Renal cortex interstitium (tissue), 11 donors: ENCODE measurements around the gene DNAJB8. TPM values are rescaled to one million over a fixed set of nuclear protein-coding genes. Genes with fewer than 3 reads are reported as not detected.

ENCODE experiments used
- DNase-seq, 11 donors: peaks; one replicate each; pipeline ENCODE4 v3.0.0-alpha.2; 2013; ENCODE audit warnings: low read depth in 9 of 11, low spot score in 4 of 11; ENCODE audit errors: extremely low read depth in 1 of 11
- polyA plus RNA-seq, 3 donors: library from polyadenylated mRNA; unstranded; fragments of 120-200 nt; gene quantifications; one replicate each; pipeline ENCODE4 v1.2.1, GENCODE V29; 2013; ENCODE audit not compliant: insufficient read length in 3 of 3

The DNAJB8 gene
- polyA plus RNA-seq, 3 donors: not detected

DNA sequence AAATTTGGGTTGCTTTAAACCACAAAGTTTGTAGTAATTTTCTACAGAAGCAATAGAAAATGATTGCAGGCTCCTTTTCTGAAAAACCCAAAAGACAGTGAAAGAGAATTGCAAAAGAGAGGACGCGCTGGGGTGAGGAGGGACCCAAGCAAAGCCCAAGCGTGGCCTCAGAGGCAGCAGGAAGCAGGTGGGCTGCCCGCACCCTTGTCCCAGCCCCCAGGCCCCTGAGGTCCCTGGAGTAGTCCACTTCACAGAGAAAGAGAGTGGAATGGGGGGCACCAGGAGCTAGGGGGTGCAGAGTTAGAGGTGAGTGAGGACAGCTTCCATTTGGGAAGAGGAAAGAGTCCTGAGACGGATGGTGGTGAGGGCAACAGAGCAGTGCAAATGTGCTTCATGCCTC lies 11.6 kb downstream of the DNAJB8 start:
- no peak for DNase-seq

DNA sequence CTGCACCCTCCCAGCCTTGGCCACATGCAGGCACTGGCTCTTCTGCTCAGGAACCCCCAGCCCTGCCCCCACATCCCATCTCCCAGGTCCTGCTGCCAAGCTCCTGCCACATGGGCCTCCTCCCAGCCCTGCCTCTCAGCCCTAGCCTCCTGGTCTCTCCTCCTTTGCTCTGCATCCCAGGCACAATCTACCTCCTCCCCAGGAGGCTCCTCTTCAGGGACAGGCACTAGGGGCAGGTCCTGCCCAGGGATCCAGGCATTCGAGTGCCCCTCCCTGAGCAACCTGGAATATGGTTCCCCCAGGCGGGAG lies 12.4 kb downstream of the DNAJB8 start:
- DNase-seq: no peak

DNA sequence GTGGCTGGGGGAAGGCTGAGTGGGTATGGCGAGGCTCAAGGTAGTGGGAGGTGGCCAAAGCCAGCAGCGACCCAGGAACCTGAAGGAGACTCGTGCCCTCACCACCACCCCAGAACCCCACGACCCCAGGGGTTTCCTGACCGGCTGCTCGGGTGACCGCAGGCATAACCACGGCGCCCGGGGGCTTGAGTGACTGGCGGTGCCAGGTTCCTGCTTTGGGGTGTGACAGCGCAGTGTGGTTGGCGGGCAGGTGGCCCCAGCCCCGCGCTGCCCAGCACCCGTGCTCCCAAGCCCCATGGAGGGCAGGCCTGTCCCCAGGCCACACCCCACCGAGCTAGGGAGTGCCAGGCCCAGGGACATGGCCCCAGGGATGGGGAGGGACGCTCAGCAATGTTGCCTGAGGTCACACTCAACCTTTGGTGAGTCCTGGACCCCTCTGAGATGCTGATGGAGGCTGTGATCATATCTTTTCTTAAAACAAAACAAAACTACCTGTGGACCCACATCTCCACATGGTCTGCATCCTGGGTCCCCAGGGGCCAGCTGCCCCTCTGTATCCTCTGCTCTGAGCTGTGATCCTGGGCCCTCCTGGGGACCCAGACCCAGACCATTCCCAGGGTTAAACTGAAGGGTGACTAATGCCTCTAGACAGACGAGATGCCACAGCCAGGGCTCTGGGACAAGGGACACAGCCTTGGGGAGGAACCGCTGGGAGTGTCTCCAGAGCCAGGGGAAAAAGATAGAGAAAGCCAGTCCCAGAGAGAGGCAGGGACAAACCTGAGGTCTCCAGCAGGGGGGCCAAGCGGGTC lies 13.0 kb downstream of the DNAJB8 start:
- DNase-seq: no peak

DNA sequence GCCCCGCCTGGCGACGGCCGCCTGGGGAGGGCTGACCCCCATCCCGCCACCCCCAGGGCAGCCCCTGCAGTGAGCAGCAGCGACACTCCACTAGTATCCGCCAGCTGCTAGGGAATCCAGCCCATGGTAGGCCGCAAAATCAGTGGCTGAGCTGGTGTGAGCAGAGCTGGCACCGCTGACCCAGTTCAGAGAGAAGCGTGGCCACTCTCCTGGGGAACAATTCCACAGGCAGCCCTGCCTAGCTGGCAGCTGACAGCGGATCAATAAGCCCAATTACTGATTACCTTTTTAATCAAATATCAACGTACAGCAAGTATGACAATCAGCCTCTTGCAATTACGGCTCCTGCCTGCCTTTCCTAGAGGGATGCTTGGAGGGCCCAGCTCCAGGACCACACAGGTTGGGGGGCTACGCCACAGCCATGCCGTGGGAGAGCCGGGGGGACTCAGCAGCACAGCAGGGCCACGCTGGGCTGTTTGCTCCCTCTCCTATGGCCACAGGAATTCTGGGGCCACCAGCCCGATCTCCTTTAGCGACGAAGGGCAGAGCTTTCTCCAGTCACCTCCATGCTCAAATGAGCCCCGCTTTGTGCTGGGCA lies 13.9 kb downstream of the DNAJB8 start:
- no peak for DNase-seq

DNA sequence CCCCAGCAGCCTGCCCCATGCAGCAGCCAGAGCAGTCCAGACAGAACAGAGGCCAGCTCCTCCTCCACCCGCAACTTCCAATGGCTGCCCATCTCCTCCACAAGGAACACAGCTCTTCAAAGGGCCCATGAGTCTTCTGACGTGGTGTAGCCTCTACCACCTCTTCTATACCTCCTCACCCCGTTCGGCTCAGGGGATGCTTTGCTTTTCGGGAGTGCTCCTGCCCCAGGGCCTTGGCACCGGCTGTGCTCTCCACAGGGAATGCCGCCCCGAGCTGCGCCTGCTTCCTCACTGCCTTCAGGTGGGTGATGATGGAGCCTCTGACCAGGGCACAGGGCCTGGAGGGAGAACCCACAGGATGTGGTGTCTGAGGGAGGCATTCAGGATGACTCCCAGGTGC lies 14.6 kb downstream of the DNAJB8 start:
- DNase-seq: no peak

DNA sequence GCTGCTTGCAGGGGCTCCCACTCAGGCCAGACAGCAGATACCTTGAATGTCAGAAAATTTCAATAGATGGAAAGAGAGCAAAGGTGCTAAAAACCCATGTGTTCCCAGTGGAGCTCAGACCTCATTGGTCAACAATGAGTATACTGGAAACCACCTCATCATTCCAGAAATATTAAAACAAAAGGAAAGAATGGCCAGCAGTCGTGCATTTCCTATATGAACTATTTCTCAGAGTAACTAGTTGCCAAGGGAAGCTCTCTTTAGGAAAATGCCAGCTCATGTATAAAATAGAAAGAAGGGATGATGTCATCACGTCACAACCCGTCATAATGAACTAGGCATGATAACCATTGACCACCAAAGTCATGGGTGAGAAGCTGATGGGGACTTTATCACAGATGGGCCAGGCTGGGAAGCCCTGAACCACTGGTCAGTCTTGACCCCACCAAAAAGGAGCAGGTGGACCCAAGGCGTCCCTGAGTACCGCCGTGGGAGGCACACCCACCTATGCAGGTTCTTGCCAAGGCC lies 17.5 kb downstream of the DNAJB8 start:
- no peak for DNase-seq

DNA sequence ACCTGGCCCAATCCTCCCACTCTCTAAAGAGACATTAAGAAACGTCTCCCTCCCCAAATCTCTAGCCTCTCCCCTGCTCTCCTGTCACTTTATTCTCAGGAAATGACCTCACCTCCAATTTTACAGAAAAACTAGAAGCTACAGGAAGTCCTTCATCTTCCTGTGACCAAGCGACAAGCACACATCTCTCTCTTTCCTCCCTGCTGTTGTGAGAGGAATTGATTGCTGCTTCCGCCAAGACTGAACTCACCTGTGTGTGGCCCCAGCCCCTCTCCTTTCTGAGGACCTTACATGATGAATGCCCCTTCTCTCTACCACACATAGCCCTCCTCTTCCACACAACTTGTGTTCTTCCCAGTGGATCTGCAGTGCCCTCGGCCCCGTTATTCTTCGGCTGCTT lies 18.2 kb downstream of the DNAJB8 start:
- no peak for DNase-seq

DNA sequence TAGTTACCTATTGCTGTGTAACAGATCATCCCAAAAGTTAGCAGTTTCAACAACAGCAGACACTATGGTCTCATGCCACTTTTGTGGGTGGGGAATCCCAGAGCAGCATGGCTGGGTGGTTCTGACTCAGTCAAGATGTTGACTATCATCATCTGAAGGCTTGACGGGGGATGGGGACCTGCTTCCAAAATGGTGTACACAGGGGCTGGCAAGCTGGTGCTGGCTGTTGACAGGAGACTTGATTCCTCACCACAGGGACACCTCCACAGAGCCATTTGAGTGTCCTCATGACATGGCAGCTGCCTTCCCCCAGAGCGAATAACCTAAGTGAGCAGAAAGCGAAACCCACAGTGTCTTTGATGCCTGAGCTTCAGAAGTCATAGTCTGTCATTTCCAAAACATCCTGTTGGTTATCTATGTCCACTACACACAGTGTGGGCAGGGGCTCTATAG lies 19.1 kb downstream of the DNAJB8 start:
- no peak for DNase-seq

DNA sequence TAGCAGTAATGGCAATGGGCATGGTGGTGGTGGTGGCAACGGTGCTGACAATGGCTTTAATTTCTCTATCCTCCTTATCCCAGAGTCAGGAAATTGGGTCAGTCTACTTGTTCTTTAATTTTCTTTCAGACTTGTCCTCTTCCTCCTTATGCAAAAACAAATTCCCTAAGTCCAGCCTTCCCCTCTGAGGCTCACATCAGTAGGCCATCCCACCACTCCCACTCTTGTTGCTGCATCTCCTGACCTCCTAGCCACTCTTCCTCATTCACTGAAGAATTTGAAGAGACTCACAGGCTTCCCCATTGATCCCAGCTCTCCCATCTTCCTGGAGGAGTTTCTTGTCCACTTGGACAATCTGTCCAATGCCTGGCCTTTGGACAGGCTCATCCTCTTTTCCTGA lies 19.9 kb downstream of the DNAJB8 start:
- no peak for DNase-seq

DNA sequence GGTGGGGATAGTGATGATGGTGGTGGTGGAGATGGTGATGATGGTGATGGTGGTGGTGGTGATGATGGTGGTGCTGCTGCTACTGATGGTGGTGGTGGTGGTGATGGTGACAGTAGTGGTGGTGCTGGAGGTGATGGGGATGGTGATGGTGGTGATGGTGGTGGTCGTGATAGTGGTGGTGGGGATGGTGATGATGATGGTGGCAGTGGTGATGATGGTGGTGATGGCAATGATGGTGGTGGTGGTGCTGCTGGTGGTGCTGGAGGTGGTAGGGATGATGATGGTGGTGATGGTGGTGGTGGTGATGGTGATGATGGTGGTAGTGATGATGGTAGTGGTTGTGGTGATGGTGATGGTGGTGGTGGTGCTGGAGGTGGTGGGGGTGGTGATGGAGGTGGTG lies 21.3 kb downstream of the DNAJB8 start:
- no peak for DNase-seq

DNA sequence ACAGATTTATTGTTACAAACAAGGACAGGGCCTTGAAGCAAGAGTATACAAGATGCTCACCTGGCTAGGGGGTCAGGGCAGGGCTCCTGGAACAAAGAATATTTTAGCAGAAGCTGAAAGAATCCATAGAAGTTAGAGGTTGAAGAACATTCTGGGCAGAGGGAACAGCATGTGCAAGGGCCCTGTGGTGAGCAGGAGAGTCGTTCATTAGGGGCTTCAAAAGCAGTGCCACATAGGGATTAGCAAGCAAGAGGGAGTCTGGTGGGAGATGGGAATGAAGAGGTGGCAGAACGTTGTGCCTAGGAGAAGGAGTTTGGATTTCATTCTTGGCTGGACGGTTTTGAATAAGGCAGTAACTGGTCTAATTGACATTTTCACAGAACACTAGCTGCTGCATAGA lies 22.9 kb downstream of the DNAJB8 start:
- no peak for DNase-seq

DNA sequence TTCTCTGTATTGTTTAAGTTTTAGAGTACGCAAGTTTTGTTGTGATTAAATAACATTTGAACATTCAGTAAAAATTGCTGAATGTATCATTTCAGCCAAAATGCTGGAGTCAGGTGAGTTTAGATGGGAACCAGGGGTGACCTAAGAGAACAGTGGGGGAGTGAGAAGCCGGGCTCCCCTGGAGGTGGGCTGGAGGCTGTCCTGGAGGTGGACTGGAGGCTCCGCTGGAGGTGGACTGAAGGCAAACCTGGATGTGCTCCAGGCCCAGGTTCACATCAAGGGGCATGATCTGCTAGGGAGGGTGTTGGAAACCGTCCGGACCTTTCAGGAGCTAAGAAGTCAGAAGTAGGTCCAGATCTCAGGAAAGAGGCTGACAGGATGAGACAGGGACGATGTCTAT lies 23.7 kb downstream of the DNAJB8 start:
- DNase-seq: no peak

DNA sequence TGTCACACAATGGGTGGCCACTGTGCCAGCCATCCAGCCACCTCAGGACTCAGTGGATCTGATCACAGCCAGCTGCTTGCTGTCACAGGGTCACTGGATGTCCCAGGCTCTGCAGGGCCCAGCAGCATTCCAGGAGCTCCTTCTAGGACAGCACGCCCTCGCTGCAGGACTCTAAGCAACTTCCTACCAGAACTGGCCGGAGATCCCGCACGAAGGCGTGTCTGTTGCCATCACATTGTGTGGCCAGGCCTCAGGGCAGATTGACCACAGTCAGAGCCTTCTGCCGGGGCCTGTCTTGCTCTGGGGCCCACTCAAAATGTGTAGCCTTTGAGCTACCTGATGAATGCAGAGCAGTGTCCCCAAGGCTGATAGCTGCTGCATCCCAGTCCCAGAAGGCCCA lies 24.6 kb downstream of the DNAJB8 start:
- DNase-seq: no peak

DNA sequence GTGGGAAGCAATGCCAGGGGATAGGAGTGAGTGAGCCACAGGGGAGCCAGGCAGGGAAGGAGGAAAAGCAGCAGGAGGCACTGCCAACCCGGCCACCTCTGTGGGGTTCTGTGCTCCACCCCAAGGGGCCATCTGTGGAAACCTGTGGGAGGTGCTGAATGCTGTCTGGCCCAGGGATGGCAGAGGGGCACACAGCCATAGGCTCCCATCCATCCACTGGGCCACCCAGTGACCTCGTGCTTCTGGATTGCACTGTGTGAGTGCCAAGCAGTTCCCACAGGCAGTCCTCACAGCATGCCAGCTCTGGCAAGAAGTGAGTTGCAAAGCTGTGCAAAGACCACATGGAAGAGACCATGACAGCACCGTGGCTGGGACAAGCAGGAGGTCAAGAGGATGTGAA lies 27.5 kb downstream of the DNAJB8 start:
- DNase-seq: no peak

DNA sequence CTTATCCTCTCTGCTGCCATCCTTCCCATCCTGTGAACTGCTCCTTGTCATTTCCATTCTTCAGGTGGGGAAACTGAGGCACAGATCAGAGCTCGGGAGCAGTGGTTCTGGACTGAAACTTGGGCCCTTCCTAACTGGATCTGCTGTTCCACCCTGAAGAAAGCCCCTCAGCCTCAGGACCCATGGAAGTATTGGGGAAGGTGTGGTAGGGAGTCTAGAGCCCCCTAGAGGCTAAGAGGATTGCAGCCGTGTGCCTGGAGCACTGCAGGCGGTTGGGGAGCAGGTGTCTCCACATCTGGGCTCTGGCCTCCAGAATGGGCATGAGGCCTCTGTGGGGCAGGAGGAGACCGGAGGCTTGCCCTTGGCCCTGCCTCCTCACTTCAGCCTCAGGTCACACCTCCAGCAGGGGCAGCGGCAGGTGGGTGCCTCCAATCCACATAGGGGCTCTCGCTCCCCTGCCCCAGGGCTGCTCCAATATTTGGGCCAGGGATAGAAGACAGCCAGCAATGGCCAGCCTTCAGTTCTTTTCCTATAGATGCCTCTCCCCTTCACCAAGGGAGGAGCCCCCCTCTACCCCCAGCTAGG lies 28.1 kb downstream of the DNAJB8 start:
- DNase-seq: no peak

DNA sequence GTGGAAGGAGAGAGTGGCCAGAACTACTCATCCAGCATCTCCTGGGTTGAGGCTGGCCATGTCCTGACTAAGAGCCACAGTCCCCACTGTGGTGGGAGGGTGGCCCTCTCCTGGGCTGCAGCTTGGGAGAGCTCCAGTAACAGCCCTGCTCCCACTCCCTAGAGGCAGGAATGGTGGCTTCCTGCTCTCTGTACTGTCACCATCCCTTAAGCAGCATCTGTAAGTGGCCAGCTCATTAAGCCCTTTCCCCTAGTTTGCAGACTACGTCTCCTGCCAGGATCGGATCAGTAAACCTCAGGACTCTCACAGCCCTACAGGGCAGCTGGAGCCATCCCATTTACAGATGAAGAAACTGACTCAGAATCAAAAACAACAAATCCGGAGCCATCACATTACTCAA lies 30.5 kb downstream of the DNAJB8 start:
- DNase-seq: no peak

DNA sequence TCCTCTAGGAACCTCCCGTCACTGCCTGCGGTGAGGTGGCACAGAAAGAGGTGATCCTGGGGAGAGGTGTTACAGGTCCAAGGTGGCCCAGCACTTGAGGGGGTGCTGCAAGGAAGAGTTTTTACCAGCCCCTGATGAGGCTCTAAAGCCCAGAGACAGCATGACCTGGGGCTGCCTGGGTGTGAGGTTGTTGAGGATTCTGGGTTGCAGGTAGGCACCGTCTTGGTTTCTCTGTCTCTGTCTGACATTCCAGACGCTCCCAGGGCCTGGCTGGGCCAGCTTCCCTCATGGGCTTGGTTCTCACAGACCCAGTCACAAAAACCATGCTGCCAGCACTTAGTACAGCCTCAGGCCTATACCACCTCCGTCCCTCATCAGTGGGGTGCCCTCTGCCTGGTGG lies 31.1 kb downstream of the DNAJB8 start:
- DNase-seq: no peak

DNA sequence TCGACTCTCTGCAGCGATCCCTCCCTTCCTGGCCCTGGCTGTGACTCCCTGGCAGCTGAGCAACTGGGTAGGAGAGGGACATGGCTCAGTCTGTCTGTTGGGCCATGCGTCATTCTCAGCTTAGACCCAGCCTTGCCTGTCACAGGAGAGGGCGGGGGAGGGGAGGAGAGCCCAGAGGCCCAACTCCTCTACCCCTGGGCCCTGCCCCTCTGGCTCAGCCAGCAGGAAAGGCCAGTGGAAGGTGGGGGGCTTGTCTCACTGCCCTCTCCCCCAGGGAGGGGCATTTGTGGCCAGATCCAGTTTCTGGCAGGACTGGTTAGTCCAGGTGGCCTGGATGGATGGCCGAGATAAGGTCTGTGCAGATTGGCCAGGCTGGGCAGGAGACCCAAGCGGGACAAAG lies 31.6 kb downstream of the DNAJB8 start:
- peak in 3 of 11 donors; percentile 24 to 51 (median 25) for DNase-seq

DNA sequence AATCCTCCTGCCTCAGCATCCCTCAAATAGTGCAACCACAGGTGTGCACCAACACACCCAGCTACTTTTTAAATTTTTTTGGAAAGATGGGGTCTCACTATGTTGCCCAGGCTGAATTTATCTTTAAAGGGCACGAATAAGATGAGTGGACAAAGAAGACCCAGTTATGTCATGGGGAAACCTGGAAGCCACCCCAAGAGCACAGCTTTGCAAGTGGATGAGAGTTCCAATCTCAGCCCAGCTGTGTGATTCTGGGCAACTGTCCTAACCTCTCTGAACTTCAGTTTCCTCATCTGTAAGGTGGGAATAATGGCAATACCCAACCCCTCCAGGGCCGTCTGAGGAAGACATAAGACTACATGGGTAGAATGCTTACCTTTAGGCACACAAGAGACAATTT lies 32.2 kb downstream of the DNAJB8 start:
- no peak for DNase-seq

DNA sequence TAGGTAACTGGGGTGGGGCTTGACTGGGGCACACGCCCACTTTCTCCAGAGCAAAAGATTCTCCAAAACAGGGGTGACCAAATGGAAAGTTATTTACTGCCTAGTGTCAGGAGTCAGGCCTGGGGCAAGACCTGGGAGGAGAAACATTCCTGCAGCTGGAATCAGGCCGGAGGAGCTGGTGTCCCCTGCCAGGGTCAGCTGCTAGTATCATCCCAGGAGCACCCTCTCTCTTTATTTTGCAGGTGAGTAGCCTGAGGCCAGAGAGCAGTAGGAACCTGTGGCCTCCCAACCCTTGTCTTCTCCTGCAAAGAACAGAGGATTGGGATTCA lies 32.9 kb downstream of the DNAJB8 start:
- DNase-seq: no peak
